GM23338 (cell line): ENCODE measurements around the gene DIDO1. TPM values are rescaled to one million over a fixed set of nuclear protein-coding genes. Genes with fewer than 3 reads are reported as not detected.

Experiments used
- ATAC-seq: fragments of 200-7000 bp; cut with Tn5 transposase; 3 replicates; pipeline ENCODE4 v1.9.1; 2020
- DNase-seq: peaks from one replicate; pipeline ENCODE4 v3.0.0-alpha.2; 2015; ENCODE audit warnings: low spot score
- H2AFZ ChIP-seq: fragments of 200-600 bp; sonication (generic); 2 replicates; pipeline ENCODE4 v1.8.0; 2016; ENCODE audit warnings: antibody characterized with exemption, mild to moderate bottlenecking, moderate library complexity
- H3F3A ChIP-seq: fragments of 200-600 bp; sonication (generic); replicated peaks from 2 replicates; pipeline ENCODE4 v1.8.0; 2017; ENCODE audit warnings: antibody characterized with exemption, mixed run types, low read depth
- H3K27ac ChIP-seq: fragments of 200-600 bp; sonication (generic); 2 replicates; pipeline ENCODE4 v1.6.1; 2016; ENCODE audit warnings: low read depth
- H3K27me3 ChIP-seq: fragments of 200-600 bp; sonication (generic); 2 replicates; pipeline ENCODE4 v1.8.0; 2016; ENCODE audit warnings: mild to moderate bottlenecking, mixed run types, moderate library complexity; ENCODE audit not compliant: insufficient read depth
- H3K36me3 ChIP-seq: fragments of 200-600 bp; sonication (generic); 2 replicates; pipeline ENCODE4 v1.8.0; 2016; ENCODE audit warnings: mild to moderate bottlenecking; ENCODE audit not compliant: insufficient read depth
- H3K4me1 ChIP-seq: fragments of 200-600 bp; sonication (generic); 2 replicates; pipeline ENCODE4 v1.8.0; 2016; ENCODE audit warnings: mild to moderate bottlenecking, moderate library complexity; ENCODE audit not compliant: insufficient read depth
- H3K4me2 ChIP-seq: fragments of 200-600 bp; sonication (generic); 2 replicates; pipeline ENCODE4 v1.7.1; 2017; ENCODE audit warnings: mixed run types
- H3K4me3 ChIP-seq: fragments of 200-600 bp; sonication (generic); 2 replicates; pipeline ENCODE4 v1.6.1; 2016; ENCODE audit warnings: mixed run types
- H3K79me2 ChIP-seq: fragments of 200-600 bp; sonication (generic); replicated peaks from 2 replicates; pipeline ENCODE4 v1.8.0; 2017; ENCODE audit warnings: mild to moderate bottlenecking; ENCODE audit not compliant: insufficient read depth
- H3K9me2 ChIP-seq: fragments of 200-600 bp; sonication (generic); 2 replicates; pipeline ENCODE4 v1.8.0; 2017; ENCODE audit not compliant: insufficient read depth
- H4K20me1 ChIP-seq: fragments of 200-600 bp; sonication (generic); replicated peaks from 2 replicates; pipeline ENCODE4 v1.8.0; 2017; ENCODE audit warnings: mild to moderate bottlenecking; ENCODE audit not compliant: insufficient read depth
- H3K27ac Mint-ChIP-seq: 2 replicates; pipeline ENCODE4 v1.8.0; 2020; ENCODE audit warnings: inconsistent platforms, mild to moderate bottlenecking, moderate library complexity, mixed read lengths
- H3K27me3 Mint-ChIP-seq: 3 replicates; pipeline ENCODE4 v1.8.0; 2022; ENCODE audit warnings: low read depth, mild to moderate bottlenecking, moderate library complexity, mixed read lengths, inconsistent platforms; ENCODE audit not compliant: insufficient read depth, poor library complexity
- H3K36me3 Mint-ChIP-seq: 3 replicates; pipeline ENCODE4 v1.8.0; 2021; ENCODE audit warnings: low read depth, mild to moderate bottlenecking, inconsistent platforms, moderate library complexity, mixed read lengths
- H3K4me1 Mint-ChIP-seq: 3 replicates; pipeline ENCODE4 v1.8.0; 2020; ENCODE audit warnings: mild to moderate bottlenecking, inconsistent platforms, mixed read lengths
- H3K4me3 Mint-ChIP-seq: 3 replicates; pipeline ENCODE4 v1.8.0; 2021; ENCODE audit warnings: moderate library complexity, mild to moderate bottlenecking, inconsistent platforms, mixed read lengths
- H3K9me3 Mint-ChIP-seq: 3 replicates; pipeline ENCODE4 v1.8.0; 2020; ENCODE audit warnings: moderate library complexity, mild to moderate bottlenecking, inconsistent platforms, mixed read lengths
- CREB1 ChIP-seq: fragments of 250-450 bp; sonication (Bioruptor Pico); IDR thresholded peaks from 2 replicates; pipeline ENCODE4 v1.5.0; 2020; ENCODE audit warnings: low read depth, mild to moderate bottlenecking, moderate library complexity
- EZH2 ChIP-seq: fragments of 200-600 bp; sonication (generic); IDR thresholded peaks from one replicate; pipeline ENCODE4 v1.8.0; 2017; ENCODE audit warnings: antibody characterized with exemption, mild to moderate bottlenecking, low read depth; ENCODE audit not compliant: unreplicated experiment
- EZH2phosphoT487 ChIP-seq: fragments of 200-600 bp; sonication (generic); IDR thresholded peaks from one replicate; pipeline ENCODE4 v1.8.1; 2018; ENCODE audit warnings: antibody characterized with exemption; ENCODE audit not compliant: unreplicated experiment
- JUNB ChIP-seq: IDR thresholded peaks from one replicate; pipeline ENCODE4 v1.6.1; 2016; ENCODE audit warnings: antibody characterized with exemption; ENCODE audit not compliant: unreplicated experiment
- NANOG ChIP-seq: IDR thresholded peaks from 2 replicates; pipeline ENCODE4 v1.6.1; 2016; ENCODE audit warnings: antibody characterized with exemption, borderline replicate concordance
- POLR2AphosphoS5 ChIP-seq: IDR thresholded peaks from 2 replicates; pipeline ENCODE4 v1.6.1; 2016; ENCODE audit warnings: antibody characterized with exemption, low read depth
- STAT1 ChIP-seq: IDR thresholded peaks from one replicate; pipeline ENCODE4 v1.6.1; 2016; ENCODE audit warnings: antibody characterized with exemption; ENCODE audit not compliant: unreplicated experiment
- ZNF114 ChIP-seq: fragments of 250-450 bp; sonication (Bioruptor Pico); IDR thresholded peaks from 2 replicates; pipeline ENCODE4 v1.5.0; 2020; ENCODE audit warnings: mild to moderate bottlenecking, moderate library complexity
- ZNF331 ChIP-seq: fragments of 250-450 bp; sonication (Bioruptor Pico); IDR thresholded peaks from 2 replicates; pipeline ENCODE4 v1.5.0; 2020; ENCODE audit warnings: low read depth, mild to moderate bottlenecking, moderate library complexity
- polyA plus RNA-seq: library from polyadenylated mRNA; unstranded; fragments of >200 nt; fragmentation: Nextera tagmentation; extraction: Ambion mirVana; gene quantifications from 2 replicates; pipeline ENCODE4 v1.2.1, GENCODE V29; 2016
- total RNA-seq: library from RNA; depleted of rRNA; stranded (reverse); fragments of >200 nt; shearing (Covaris generic); gene quantifications from 2 replicates; pipeline ENCODE4 v1.2.3, GENCODE V29; 2014
- TF ChIP-seq, protein P1 (sequence below): IDR thresholded peaks from 2 replicates; pipeline ENCODE4 v1.6.1; 2016; ENCODE audit warnings: antibody characterized with exemption
- TF ChIP-seq, protein P2 (sequence below), 2 experiments: fragments of 200-600 bp in 1 of 2; sonication (generic) in 1 of 2; conservative IDR thresholded peaks; 2 replicates each; pipeline versions ENCODE4 v1.5.1 to v1.6.1; 2016 to 2017; ENCODE audit warnings: antibody characterized with exemption in 2 of 2, low read depth in 2 of 2, mild to moderate bottlenecking in 2 of 2, moderate library complexity in 1 of 2
- TF ChIP-seq, protein P3 (sequence below): IDR thresholded peaks from one replicate; pipeline ENCODE4 v1.6.1; 2018; ENCODE audit warnings: antibody characterized with exemption; ENCODE audit not compliant: unreplicated experiment
- TF ChIP-seq, protein P4 (sequence below): fragments of 250-450 bp; sonication (Bioruptor Pico); IDR thresholded peaks from 2 replicates; pipeline ENCODE4 v1.5.0; 2020; ENCODE audit warnings: mild to moderate bottlenecking, moderate library complexity

DIDO1 gene
- total and polyA plus RNA-seq, 2 experiments from 2014 or later = 72.4 to 162 TPM

DNA sequence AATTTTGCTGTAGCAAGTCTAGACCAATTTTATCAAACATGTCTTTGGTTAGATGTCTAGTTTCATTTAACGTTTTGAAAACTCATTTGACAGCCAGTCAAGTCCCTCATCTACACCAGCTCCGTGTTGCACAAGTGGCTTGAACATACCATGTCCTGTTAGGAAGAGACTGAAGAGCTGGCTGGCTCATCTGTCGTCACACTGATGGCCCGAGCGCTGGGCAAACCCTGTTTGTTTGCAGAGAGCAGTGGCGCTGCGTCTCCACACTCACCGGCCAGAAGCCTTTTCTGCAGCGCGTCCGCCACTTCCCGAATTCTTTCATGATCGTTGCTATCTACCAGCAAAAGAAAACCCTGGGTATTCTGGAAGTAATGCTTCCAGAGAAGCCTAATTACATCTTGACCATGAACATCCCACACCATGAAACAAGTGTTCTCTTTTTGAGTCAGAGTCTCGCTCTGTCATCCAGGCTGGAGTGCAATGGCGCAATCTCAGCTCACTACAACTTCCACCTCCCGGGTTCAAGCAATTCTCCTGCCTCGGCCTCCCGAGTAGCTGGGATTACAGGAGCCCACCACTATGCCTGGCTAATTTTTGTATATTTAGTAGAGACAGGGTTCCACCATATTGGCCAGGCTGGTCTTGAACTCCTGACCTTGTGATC lies 54.0 kb downstream of the DIDO1 start:
- peaks cover 18% of the 10 kb centered on the region for H3K4me1 Mint-ChIP-seq
- Histone ChIP-seq H3K4me2 (no peak overlapping the region), H3K36me3 (no peaks in the 10 kb centered on the region), H3K27me3 (no peaks in the 10 kb centered on the region), H3K79me2 (no peaks in the 10 kb centered on the region), H2AFZ (no peak overlapping the region), H4K20me1 (no peaks in the 10 kb centered on the region), H3F3A (peaks cover 22% of the 10 kb centered on the region), H3K4me1 (peaks cover 12% of the 10 kb centered on the region; the same call in 1 of the 2 replicates), H3K9me2 (no peaks in the 10 kb centered on the region), H3K27ac (no peak overlapping the region), H3K4me3 (no peak overlapping the region)
- no peak overlapping the region for H3K4me3 Mint-ChIP-seq
- H3K27me3 Mint-ChIP-seq = peaks cover 34% of the 10 kb centered on the region
- H3K36me3 Mint-ChIP-seq = peaks cover 3% of the 10 kb centered on the region; the same call in 1 of the 3 replicates
- no peak for TF ChIP-seq STAT1
- TF ChIP-seq, protein P1, sequence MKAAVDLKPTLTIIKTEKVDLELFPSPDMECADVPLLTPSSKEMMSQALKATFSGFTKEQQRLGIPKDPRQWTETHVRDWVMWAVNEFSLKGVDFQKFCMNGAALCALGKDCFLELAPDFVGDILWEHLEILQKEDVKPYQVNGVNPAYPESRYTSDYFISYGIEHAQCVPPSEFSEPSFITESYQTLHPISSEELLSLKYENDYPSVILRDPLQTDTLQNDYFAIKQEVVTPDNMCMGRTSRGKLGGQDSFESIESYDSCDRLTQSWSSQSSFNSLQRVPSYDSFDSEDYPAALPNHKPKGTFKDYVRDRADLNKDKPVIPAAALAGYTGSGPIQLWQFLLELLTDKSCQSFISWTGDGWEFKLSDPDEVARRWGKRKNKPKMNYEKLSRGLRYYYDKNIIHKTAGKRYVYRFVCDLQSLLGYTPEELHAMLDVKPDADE = no peak
- TF ChIP-seq, protein P2, sequence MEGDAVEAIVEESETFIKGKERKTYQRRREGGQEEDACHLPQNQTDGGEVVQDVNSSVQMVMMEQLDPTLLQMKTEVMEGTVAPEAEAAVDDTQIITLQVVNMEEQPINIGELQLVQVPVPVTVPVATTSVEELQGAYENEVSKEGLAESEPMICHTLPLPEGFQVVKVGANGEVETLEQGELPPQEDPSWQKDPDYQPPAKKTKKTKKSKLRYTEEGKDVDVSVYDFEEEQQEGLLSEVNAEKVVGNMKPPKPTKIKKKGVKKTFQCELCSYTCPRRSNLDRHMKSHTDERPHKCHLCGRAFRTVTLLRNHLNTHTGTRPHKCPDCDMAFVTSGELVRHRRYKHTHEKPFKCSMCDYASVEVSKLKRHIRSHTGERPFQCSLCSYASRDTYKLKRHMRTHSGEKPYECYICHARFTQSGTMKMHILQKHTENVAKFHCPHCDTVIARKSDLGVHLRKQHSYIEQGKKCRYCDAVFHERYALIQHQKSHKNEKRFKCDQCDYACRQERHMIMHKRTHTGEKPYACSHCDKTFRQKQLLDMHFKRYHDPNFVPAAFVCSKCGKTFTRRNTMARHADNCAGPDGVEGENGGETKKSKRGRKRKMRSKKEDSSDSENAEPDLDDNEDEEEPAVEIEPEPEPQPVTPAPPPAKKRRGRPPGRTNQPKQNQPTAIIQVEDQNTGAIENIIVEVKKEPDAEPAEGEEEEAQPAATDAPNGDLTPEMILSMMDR (conservative IDR thresholded peaks at IDR 0.05; ENCODE audit: low read depth in 2 of 2) = no peak
- no peak for TF ChIP-seq EZH2
- TF ChIP-seq JUNB = no peak
- TF ChIP-seq ZNF114 (CRISPR knock-in tag) = no peak
- TF ChIP-seq, protein P3, sequence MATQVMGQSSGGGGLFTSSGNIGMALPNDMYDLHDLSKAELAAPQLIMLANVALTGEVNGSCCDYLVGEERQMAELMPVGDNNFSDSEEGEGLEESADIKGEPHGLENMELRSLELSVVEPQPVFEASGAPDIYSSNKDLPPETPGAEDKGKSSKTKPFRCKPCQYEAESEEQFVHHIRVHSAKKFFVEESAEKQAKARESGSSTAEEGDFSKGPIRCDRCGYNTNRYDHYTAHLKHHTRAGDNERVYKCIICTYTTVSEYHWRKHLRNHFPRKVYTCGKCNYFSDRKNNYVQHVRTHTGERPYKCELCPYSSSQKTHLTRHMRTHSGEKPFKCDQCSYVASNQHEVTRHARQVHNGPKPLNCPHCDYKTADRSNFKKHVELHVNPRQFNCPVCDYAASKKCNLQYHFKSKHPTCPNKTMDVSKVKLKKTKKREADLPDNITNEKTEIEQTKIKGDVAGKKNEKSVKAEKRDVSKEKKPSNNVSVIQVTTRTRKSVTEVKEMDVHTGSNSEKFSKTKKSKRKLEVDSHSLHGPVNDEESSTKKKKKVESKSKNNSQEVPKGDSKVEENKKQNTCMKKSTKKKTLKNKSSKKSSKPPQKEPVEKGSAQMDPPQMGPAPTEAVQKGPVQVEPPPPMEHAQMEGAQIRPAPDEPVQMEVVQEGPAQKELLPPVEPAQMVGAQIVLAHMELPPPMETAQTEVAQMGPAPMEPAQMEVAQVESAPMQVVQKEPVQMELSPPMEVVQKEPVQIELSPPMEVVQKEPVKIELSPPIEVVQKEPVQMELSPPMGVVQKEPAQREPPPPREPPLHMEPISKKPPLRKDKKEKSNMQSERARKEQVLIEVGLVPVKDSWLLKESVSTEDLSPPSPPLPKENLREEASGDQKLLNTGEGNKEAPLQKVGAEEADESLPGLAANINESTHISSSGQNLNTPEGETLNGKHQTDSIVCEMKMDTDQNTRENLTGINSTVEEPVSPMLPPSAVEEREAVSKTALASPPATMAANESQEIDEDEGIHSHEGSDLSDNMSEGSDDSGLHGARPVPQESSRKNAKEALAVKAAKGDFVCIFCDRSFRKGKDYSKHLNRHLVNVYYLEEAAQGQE = no peak
- TF ChIP-seq POLR2AphosphoS5 = no peak
- no peak for TF ChIP-seq ZNF331 (CRISPR knock-in tag)
- TF ChIP-seq CREB1 (CRISPR knock-in tag) = no peak
- TF ChIP-seq EZH2phosphoT487 = no peak
- TF ChIP-seq, protein P4, sequence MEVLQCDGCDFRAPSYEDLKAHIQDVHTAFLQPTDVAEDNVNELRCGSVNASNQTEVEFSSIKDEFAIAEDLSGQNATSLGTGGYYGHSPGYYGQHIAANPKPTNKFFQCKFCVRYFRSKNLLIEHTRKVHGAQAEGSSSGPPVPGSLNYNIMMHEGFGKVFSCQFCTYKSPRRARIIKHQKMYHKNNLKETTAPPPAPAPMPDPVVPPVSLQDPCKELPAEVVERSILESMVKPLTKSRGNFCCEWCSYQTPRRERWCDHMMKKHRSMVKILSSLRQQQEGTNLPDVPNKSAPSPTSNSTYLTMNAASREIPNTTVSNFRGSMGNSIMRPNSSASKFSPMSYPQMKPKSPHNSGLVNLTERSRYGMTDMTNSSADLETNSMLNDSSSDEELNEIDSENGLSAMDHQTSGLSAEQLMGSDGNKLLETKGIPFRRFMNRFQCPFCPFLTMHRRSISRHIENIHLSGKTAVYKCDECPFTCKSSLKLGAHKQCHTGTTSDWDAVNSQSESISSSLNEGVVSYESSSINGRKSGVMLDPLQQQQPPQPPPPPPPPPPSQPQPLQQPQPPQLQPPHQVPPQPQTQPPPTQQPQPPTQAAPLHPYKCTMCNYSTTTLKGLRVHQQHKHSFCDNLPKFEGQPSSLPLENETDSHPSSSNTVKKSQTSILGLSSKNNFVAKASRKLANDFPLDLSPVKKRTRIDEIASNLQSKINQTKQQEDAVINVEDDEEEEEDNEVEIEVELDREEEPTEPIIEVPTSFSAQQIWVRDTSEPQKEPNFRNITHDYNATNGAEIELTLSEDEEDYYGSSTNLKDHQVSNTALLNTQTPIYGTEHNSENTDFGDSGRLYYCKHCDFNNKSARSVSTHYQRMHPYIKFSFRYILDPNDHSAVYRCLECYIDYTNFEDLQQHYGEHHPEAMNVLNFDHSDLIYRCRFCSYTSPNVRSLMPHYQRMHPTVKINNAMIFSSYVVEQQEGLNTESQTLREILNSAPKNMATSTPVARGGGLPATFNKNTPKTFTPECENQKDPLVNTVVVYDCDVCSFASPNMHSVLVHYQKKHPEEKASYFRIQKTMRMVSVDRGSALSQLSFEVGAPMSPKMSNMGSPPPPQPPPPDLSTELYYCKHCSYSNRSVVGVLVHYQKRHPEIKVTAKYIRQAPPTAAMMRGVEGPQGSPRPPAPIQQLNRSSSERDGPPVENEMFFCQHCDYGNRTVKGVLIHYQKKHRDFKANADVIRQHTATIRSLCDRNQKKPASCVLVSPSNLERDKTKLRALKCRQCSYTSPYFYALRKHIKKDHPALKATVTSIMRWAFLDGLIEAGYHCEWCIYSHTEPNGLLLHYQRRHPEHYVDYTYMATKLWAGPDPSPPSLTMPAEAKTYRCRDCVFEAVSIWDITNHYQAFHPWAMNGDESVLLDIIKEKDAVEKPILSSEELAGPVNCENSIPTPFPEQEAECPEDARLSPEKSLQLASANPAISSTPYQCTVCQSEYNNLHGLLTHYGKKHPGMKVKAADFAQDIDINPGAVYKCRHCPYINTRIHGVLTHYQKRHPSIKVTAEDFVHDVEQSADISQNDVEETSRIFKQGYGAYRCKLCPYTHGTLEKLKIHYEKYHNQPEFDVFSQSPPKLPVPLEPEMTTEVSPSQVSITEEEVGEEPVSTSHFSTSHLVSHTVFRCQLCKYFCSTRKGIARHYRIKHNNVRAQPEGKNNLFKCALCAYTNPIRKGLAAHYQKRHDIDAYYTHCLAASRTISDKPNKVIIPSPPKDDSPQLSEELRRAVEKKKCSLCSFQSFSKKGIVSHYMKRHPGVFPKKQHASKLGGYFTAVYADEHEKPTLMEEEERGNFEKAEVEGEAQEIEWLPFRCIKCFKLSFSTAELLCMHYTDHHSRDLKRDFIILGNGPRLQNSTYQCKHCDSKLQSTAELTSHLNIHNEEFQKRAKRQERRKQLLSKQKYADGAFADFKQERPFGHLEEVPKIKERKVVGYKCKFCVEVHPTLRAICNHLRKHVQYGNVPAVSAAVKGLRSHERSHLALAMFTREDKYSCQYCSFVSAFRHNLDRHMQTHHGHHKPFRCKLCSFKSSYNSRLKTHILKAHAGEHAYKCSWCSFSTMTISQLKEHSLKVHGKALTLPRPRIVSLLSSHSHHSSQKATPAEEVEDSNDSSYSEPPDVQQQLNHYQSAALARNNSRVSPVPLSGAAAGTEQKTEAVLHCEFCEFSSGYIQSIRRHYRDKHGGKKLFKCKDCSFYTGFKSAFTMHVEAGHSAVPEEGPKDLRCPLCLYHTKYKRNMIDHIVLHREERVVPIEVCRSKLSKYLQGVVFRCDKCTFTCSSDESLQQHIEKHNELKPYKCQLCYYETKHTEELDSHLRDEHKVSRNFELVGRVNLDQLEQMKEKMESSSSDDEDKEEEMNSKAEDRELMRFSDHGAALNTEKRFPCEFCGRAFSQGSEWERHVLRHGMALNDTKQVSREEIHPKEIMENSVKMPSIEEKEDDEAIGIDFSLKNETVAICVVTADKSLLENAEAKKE = no peak
- no peak for TF ChIP-seq NANOG
- no peak for DNase-seq
- no peak overlapping the region for H3K27ac Mint-ChIP-seq
- H3K9me3 Mint-ChIP-seq = peaks cover 5% of the 10 kb centered on the region; the same call in 2 of the 3 replicates
- no peak for ATAC-seq
